WTC11 (cell line): ENCODE measurements around the gene TAF3.

ENCODE experiments used
- CBFB ChIP-seq: sonication (generic); formaldehyde crosslinking; IDR thresholded peaks from 2 replicates; pipeline ENCODE4 v1.8.1; 2022; ENCODE audit warnings: mild to moderate bottlenecking, low read depth, missing genetic modification reagents
- IRF2 ChIP-seq: sonication (generic); formaldehyde crosslinking; IDR thresholded peaks from 2 replicates; pipeline ENCODE4 v1.8.0; 2022; ENCODE audit warnings: low read depth, missing genetic modification reagents, borderline replicate concordance
- JUN ChIP-seq: sonication (generic); formaldehyde crosslinking; IDR thresholded peaks from 2 replicates; pipeline ENCODE4 v1.8.0; 2023; ENCODE audit warnings: mild to moderate bottlenecking, missing genetic modification reagents
- NR2C2 ChIP-seq: sonication (generic); formaldehyde crosslinking; IDR thresholded peaks from 2 replicates; pipeline ENCODE4 v1.8.0; 2022; ENCODE audit warnings: mild to moderate bottlenecking, missing genetic modification reagents
- SMAD3 ChIP-seq: sonication (generic); formaldehyde crosslinking; IDR thresholded peaks from 2 replicates; pipeline ENCODE4 v1.8.0; 2022; ENCODE audit warnings: missing genetic modification reagents, mild to moderate bottlenecking, borderline replicate concordance
- TEAD4 ChIP-seq: sonication (generic); formaldehyde crosslinking; IDR thresholded peaks from 2 replicates; pipeline ENCODE4 v1.8.0; 2022; ENCODE audit warnings: mild to moderate bottlenecking, missing genetic modification reagents
- TF ChIP-seq, protein P1 (sequence below): sonication (generic); formaldehyde crosslinking; conservative IDR thresholded peaks from 2 replicates; pipeline ENCODE4 v1.8.1; 2022; ENCODE audit warnings: mild to moderate bottlenecking, missing genetic modification reagents
- TF ChIP-seq, protein P2 (sequence below): fragments of 200-600 bp; IDR thresholded peaks from 2 replicates; pipeline ENCODE4 v1.8.0; 2022; ENCODE audit warnings: antibody characterized with exemption
- TF ChIP-seq, protein P3 (sequence below): sonication (generic); formaldehyde crosslinking; IDR thresholded peaks from 2 replicates; pipeline ENCODE4 v1.8.0; 2022; ENCODE audit warnings: missing genetic modification reagents
- TF ChIP-seq, protein P4 (sequence below): sonication (generic); formaldehyde crosslinking; IDR thresholded peaks from 2 replicates; pipeline ENCODE4 v1.8.1; 2023; ENCODE audit warnings: mild to moderate bottlenecking, missing genetic modification reagents
- TF ChIP-seq, protein P5 (sequence below): sonication (generic); formaldehyde crosslinking; IDR thresholded peaks from 2 replicates; pipeline ENCODE4 v1.8.1; 2023; ENCODE audit warnings: mild to moderate bottlenecking, missing genetic modification reagents, moderate library complexity

DNA sequence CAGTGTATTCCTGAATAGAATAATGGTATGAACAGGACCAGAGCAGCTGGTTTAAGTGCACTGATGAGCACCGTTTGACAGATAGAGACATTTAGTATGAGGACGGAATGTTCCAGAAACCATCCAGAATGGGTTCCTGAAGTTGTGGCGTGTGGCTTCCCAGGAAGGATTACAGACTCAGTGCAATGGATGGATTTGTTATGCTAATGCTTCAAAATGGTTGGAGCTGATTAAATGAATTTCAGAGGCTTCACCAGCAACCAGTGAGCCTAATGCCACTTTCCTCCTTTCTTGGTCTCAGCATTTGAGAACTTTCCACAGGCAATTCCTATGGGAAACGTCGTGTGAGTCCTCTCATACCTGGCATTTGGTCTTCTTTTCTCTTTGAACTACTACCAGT, 246.1 kb downstream of the TAF3 start:
- TF ChIP-seq TEAD4 (no peak), NR2C2 (no peak), JUN (no peak), SMAD3 (CRISPR knock-in tag) (no peak), CBFB (CRISPR knock-in tag) (no peak), IRF2 (CRISPR knock-in tag) (no peak)
- TF ChIP-seq, protein P1, sequence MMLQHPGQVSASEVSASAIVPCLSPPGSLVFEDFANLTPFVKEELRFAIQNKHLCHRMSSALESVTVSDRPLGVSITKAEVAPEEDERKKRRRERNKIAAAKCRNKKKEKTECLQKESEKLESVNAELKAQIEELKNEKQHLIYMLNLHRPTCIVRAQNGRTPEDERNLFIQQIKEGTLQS (CRISPR knock-in tag): no peak
- TF ChIP-seq, protein P2, sequence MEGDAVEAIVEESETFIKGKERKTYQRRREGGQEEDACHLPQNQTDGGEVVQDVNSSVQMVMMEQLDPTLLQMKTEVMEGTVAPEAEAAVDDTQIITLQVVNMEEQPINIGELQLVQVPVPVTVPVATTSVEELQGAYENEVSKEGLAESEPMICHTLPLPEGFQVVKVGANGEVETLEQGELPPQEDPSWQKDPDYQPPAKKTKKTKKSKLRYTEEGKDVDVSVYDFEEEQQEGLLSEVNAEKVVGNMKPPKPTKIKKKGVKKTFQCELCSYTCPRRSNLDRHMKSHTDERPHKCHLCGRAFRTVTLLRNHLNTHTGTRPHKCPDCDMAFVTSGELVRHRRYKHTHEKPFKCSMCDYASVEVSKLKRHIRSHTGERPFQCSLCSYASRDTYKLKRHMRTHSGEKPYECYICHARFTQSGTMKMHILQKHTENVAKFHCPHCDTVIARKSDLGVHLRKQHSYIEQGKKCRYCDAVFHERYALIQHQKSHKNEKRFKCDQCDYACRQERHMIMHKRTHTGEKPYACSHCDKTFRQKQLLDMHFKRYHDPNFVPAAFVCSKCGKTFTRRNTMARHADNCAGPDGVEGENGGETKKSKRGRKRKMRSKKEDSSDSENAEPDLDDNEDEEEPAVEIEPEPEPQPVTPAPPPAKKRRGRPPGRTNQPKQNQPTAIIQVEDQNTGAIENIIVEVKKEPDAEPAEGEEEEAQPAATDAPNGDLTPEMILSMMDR: no peak
- TF ChIP-seq, protein P3, sequence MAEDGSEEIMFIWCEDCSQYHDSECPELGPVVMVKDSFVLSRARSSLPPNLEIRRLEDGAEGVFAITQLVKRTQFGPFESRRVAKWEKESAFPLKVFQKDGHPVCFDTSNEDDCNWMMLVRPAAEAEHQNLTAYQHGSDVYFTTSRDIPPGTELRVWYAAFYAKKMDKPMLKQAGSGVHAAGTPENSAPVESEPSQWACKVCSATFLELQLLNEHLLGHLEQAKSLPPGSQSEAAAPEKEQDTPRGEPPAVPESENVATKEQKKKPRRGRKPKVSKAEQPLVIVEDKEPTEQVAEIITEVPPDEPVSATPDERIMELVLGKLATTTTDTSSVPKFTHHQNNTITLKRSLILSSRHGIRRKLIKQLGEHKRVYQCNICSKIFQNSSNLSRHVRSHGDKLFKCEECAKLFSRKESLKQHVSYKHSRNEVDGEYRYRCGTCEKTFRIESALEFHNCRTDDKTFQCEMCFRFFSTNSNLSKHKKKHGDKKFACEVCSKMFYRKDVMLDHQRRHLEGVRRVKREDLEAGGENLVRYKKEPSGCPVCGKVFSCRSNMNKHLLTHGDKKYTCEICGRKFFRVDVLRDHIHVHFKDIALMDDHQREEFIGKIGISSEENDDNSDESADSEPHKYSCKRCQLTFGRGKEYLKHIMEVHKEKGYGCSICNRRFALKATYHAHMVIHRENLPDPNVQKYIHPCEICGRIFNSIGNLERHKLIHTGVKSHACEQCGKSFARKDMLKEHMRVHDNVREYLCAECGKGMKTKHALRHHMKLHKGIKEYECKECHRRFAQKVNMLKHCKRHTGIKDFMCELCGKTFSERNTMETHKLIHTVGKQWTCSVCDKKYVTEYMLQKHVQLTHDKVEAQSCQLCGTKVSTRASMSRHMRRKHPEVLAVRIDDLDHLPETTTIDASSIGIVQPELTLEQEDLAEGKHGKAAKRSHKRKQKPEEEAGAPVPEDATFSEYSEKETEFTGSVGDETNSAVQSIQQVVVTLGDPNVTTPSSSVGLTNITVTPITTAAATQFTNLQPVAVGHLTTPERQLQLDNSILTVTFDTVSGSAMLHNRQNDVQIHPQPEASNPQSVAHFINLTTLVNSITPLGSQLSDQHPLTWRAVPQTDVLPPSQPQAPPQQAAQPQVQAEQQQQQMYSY (CRISPR knock-in tag): no peak
- TF ChIP-seq, protein P4, sequence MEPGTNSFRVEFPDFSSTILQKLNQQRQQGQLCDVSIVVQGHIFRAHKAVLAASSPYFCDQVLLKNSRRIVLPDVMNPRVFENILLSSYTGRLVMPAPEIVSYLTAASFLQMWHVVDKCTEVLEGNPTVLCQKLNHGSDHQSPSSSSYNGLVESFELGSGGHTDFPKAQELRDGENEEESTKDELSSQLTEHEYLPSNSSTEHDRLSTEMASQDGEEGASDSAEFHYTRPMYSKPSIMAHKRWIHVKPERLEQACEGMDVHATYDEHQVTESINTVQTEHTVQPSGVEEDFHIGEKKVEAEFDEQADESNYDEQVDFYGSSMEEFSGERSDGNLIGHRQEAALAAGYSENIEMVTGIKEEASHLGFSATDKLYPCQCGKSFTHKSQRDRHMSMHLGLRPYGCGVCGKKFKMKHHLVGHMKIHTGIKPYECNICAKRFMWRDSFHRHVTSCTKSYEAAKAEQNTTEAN: no peak
- TF ChIP-seq, protein P5, sequence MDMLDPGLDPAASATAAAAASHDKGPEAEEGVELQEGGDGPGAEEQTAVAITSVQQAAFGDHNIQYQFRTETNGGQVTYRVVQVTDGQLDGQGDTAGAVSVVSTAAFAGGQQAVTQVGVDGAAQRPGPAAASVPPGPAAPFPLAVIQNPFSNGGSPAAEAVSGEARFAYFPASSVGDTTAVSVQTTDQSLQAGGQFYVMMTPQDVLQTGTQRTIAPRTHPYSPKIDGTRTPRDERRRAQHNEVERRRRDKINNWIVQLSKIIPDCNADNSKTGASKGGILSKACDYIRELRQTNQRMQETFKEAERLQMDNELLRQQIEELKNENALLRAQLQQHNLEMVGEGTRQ (CRISPR knock-in tag): no peak
